ENCODE results near the gene PRR15.

DNA sequence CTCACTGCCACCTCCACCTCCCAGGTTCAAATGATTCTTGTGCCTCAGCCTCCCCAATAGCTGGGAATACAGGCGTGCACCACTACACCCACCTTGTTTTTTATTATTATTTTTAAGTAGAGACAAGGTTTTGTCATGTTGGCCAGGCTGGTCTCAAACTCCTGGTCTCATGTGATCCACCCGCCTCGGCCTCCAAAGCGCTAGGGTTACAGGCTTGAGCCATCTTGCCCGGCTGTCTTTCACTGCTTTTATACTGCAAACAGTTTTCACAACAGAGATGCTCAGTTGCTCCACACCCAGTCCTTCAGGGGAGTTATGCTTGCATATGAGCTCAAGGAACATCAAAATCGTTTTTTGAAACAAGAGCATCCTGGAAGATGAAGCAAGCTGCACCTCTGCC is 1.3 kb upstream of the PRR15 start:
- TF ChIP-seq, protein P1, sequence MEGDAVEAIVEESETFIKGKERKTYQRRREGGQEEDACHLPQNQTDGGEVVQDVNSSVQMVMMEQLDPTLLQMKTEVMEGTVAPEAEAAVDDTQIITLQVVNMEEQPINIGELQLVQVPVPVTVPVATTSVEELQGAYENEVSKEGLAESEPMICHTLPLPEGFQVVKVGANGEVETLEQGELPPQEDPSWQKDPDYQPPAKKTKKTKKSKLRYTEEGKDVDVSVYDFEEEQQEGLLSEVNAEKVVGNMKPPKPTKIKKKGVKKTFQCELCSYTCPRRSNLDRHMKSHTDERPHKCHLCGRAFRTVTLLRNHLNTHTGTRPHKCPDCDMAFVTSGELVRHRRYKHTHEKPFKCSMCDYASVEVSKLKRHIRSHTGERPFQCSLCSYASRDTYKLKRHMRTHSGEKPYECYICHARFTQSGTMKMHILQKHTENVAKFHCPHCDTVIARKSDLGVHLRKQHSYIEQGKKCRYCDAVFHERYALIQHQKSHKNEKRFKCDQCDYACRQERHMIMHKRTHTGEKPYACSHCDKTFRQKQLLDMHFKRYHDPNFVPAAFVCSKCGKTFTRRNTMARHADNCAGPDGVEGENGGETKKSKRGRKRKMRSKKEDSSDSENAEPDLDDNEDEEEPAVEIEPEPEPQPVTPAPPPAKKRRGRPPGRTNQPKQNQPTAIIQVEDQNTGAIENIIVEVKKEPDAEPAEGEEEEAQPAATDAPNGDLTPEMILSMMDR (IDR thresholded peaks at IDR 0.05; ENCODE audit: low read length) = no peak
- TF ChIP-seq EZH2 (IDR thresholded peaks at IDR 0.05; ENCODE audit: borderline replicate concordance, low read length) = no peak
